Mesenchymal stem cell (in vitro differentiated cells and primary cell): ENCODE measurements around the gene MBTPS1. TPM values are rescaled to one million over a fixed set of nuclear protein-coding genes. Genes with fewer than 3 reads are reported as not detected.
A peak's percentile ranks its signal among the peaks of the same experiment; 100 is the strongest.

ENCODE experiments used
- DNase-seq: peaks from one replicate; pipeline ENCODE4 v3.0.0-alpha.2; 2013
- H2AFZ ChIP-seq: one replicate; pipeline ENCODE4 v1.6.1; 2013; ENCODE audit warnings: low read depth, mild to moderate bottlenecking, control low read depth, inconsistent platforms, low read length, moderate library complexity
- H2AK5ac ChIP-seq: 2 replicates; pipeline ENCODE4 v1.6.1; 2013; ENCODE audit warnings: low read length, moderate library complexity, mild to moderate bottlenecking, inconsistent platforms; ENCODE audit not compliant: severe bottlenecking
- H2BK120ac ChIP-seq: one replicate; pipeline ENCODE4 v1.6.1; 2013; ENCODE audit warnings: low read depth, mild to moderate bottlenecking, inconsistent platforms, low read length, moderate library complexity
- H2BK12ac ChIP-seq, 2 experiments: one replicate each; pipeline ENCODE4 v1.6.1; 2013; ENCODE audit warnings: inconsistent platforms in 2 of 2, low read length in 2 of 2, mild to moderate bottlenecking in 2 of 2, moderate library complexity in 2 of 2, control low read depth in 1 of 2
- H2BK15ac ChIP-seq: one replicate; pipeline ENCODE4 v1.6.1; 2013; ENCODE audit warnings: mild to moderate bottlenecking, low read depth, inconsistent platforms; ENCODE audit not compliant: poor library complexity, severe bottlenecking
- H2BK5ac ChIP-seq: 2 replicates; pipeline ENCODE4 v1.6.1; 2013; ENCODE audit warnings: low read depth, mild to moderate bottlenecking, low read length, control low read depth, inconsistent platforms; ENCODE audit not compliant: poor library complexity, severe bottlenecking
- H3K14ac ChIP-seq, 2 experiments: one replicate each; pipeline ENCODE4 v1.6.1; 2013; ENCODE audit warnings: inconsistent platforms in 2 of 2, low read length in 2 of 2, control low read depth in 1 of 2, mild to moderate bottlenecking in 1 of 2, moderate library complexity in 1 of 2
- H3K18ac ChIP-seq, 2 experiments: one replicate each; pipeline ENCODE4 v1.6.1; 2013; ENCODE audit warnings: inconsistent platforms in 2 of 2, low read length in 2 of 2, control low read depth in 1 of 2, low read depth in 1 of 2, mild to moderate bottlenecking in 1 of 2
- H3K23ac ChIP-seq, 2 experiments: one replicate each; pipeline ENCODE4 v1.6.1; 2013; ENCODE audit warnings: inconsistent platforms in 2 of 2, low read length in 2 of 2, mild to moderate bottlenecking in 2 of 2, moderate library complexity in 2 of 2, control low read depth in 1 of 2
- H3K27ac ChIP-seq: 2 replicates; pipeline ENCODE4 v1.5.1; 2013; ENCODE audit warnings: mild to moderate bottlenecking, moderate library complexity, low read length, control low read depth, inconsistent platforms; ENCODE audit not compliant: poor library complexity, severe bottlenecking
- H3K27me3 ChIP-seq, 2 experiments: 2 replicates each; pipeline versions ENCODE4 v1.6.1 to v1.7.0; 2013; ENCODE audit warnings: low read length in 2 of 2, mild to moderate bottlenecking in 2 of 2, moderate library complexity in 2 of 2, control low read depth in 1 of 2, inconsistent platforms in 1 of 2; ENCODE audit not compliant: control insufficient read depth in 1 of 2, insufficient read depth in 1 of 2
- H3K36me3 ChIP-seq, 2 experiments: 2 replicates each; pipeline versions ENCODE4 v1.6.1 to v1.7.0; 2013; ENCODE audit warnings: low read length in 2 of 2, control low read depth in 1 of 2, inconsistent platforms in 1 of 2, low read depth in 1 of 2, mild to moderate bottlenecking in 1 of 2; ENCODE audit not compliant: insufficient read depth in 2 of 2, control insufficient read depth in 1 of 2
- H3K4ac ChIP-seq, 2 experiments: one replicate each; pipeline ENCODE4 v1.6.1; 2013; ENCODE audit warnings: inconsistent platforms in 2 of 2, low read length in 2 of 2, mild to moderate bottlenecking in 2 of 2, moderate library complexity in 2 of 2, control low read depth in 1 of 2, low read depth in 1 of 2
- H3K4me1 ChIP-seq: 2 replicates; pipeline ENCODE4 v1.6.1; 2013; ENCODE audit warnings: low read depth, low read length, control low read depth; ENCODE audit not compliant: control insufficient read depth, insufficient read depth
- H3K4me2 ChIP-seq: 2 replicates; pipeline ENCODE4 v1.6.1; 2013; ENCODE audit warnings: low read length, mild to moderate bottlenecking, inconsistent platforms; ENCODE audit not compliant: poor library complexity, severe bottlenecking
- H3K4me3 ChIP-seq, 2 experiments: 2 replicates each; pipeline versions ENCODE4 v1.5.1 to v1.7.0; 2013; ENCODE audit warnings: low read length in 2 of 2, mild to moderate bottlenecking in 2 of 2, control low read depth in 1 of 2, low read depth in 1 of 2; ENCODE audit not compliant: insufficient read depth in 1 of 2
- H3K79me1 ChIP-seq: replicated peaks from 2 replicates; pipeline ENCODE4 v1.6.1; 2013; ENCODE audit warnings: mild to moderate bottlenecking, control low read depth, low read length, inconsistent platforms; ENCODE audit not compliant: poor library complexity, severe bottlenecking
- H3K9ac ChIP-seq: 2 replicates; pipeline ENCODE4 v1.7.0; 2013; ENCODE audit warnings: mild to moderate bottlenecking, low read length, moderate library complexity
- H3K9me3 ChIP-seq: 2 replicates; pipeline ENCODE4 v1.7.0; 2013; ENCODE audit warnings: mild to moderate bottlenecking, low read length; ENCODE audit not compliant: control insufficient read depth
- H4K8ac ChIP-seq: one replicate; pipeline ENCODE4 v1.6.1; 2013; ENCODE audit warnings: inconsistent platforms, mild to moderate bottlenecking, low read length, moderate library complexity
- H4K91ac ChIP-seq: one replicate; pipeline ENCODE4 v1.6.1; 2013; ENCODE audit warnings: mild to moderate bottlenecking, low read length, inconsistent platforms
- WGBS: methylation state at CpG from one replicate; pipeline ENCODE4 v1.1.7; 2013; ENCODE audit warnings: mixed read lengths; 5-methylcytosine and 5-hydroxymethylcytosine counted together
- polyA plus RNA-seq, 2 experiments: library from polyadenylated mRNA; stranded (reverse); fragments of 200-250 nt; gene quantifications; one replicate each; pipeline ENCODE4 v1.2.3, GENCODE V29; 2013

The MBTPS1 gene
- 107 TPM for polyA plus RNA-seq (2013, experiment 1 of 2)
- 109 TPM for polyA plus RNA-seq (2013, experiment 2 of 2)

DNA sequence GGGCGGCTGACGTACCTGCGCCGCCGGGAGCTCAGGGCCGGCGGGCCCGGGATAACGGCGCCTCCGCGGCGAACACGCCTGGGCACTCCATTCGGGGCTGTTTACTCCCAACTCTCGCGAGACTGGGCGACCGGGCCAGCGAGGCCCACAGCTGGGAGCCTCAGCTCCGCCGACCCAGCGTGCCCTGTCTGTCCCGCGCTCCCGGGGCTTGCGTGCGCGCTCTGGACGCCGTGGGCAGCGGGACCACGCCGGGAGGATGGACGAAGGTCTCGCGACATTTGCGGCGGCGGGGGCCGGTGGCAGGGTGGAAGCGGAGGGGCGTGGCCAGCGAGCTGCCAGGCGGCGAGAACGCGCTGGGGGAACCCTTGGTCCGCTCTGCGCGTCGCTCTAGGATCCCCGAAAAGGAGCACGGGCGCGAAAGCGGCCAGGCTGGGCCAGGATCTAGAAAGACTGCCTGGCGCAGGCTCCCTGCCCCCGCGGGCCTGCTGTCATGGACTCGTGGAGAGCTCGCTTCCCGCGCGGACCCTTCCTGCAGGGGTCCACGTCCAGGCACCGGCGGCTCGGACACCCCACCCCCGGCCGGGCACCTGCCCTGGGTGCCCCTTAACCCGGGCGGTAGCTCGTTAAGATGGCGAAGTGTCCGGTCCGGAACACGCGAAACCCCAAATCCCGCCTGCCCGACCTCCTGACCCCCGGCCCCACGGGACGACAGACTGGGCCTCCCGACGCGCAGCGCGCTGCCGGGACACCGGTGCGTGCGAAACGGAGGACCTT lies at the start of gene MBTPS1:
TSS of gene MBTPS1 (minus strand) at position 223 of the 774 bp plus-strand sequence. CDS start 15,159 bp downstream, outside the sequence.
- Histone ChIP-seq H3K14ac (peak within 1 kb of the TSS in 1 of 2 experiments; percentile 93), H3K4ac (peak within 1 kb of the TSS; percentile 66 to 89), H2BK15ac (peak within 1 kb of the TSS; percentile 82), H3K18ac (peak within 1 kb of the TSS; percentile 96 to 99), H3K9me3 (no peaks in the 10 kb centered on the region), H3K4me2 (peak within 1 kb of the TSS; percentile 87), H2BK5ac (peak within 1 kb of the TSS; percentile 79), H4K91ac (peak within 1 kb of the TSS; percentile 87), H3K4me1 (peaks cover 8% of the 10 kb centered on the region), H3K27me3 (no peaks in the 10 kb centered on the region), H2AFZ (peak within 1 kb of the TSS; percentile 55), H3K4me3 (peak within 1 kb of the TSS; percentile 92 to 97), H3K9ac (peak within 1 kb of the TSS; percentile 99), H3K27ac (peak within 1 kb of the TSS; percentile 79), H2BK12ac (no peak within 1 kb of the TSS), H2AK5ac (no peak within 1 kb of the TSS), H3K36me3 (peaks cover 10% of the 10 kb centered on the region in 2 experiments), H2BK120ac (peak within 1 kb of the TSS; percentile 91), H4K8ac (peak within 1 kb of the TSS; percentile 89), H3K79me1 (peaks cover 4% of the 10 kb centered on the region), H3K23ac (peak within 1 kb of the TSS in 1 of 2 experiments; percentile 34)
- DNase-seq = peak; percentile 98
- under 1% methylated on average over 94 of the region's 94 CpGs for WGBS

GRCh38 chr16:84165746-84166145 lies 49.0 kb upstream of the MBTPS1 start:
- no peak overlapping the region for H2BK15ac ChIP-seq
- H3K4me1 ChIP-seq = peaks cover 4% of the 10 kb centered on the region
- no peak overlapping the region for H2BK5ac ChIP-seq
- WGBS = 92% methylated on average over 6 of the region's 7 CpGs
- H2AFZ ChIP-seq = no peak overlapping the region
- H4K91ac ChIP-seq = no peak overlapping the region
- no peak overlapping the region for H3K23ac ChIP-seq
- H4K8ac ChIP-seq = no peak overlapping the region
- H3K4me3 ChIP-seq = no peak overlapping the region
- no peak overlapping the region for H2AK5ac ChIP-seq
- H3K9ac ChIP-seq = no peak overlapping the region
- H3K9me3 ChIP-seq = no peaks in the 10 kb centered on the region
- DNase-seq = no peak
- no peaks in the 10 kb centered on the region for H3K36me3 ChIP-seq
- no peak overlapping the region for H2BK120ac ChIP-seq
- no peaks in the 10 kb centered on the region for H3K79me1 ChIP-seq
- no peak overlapping the region for H3K27ac ChIP-seq
- H3K18ac ChIP-seq = no peak overlapping the region
- no peak overlapping the region for H3K4ac ChIP-seq
- H3K27me3 ChIP-seq = peaks cover 42 to 70% of the 10 kb centered on the region in 2 experiments
- H3K4me2 ChIP-seq = no peak overlapping the region
- H2BK12ac ChIP-seq = no peak overlapping the region
- H3K14ac ChIP-seq = no peak overlapping the region

DNA sequence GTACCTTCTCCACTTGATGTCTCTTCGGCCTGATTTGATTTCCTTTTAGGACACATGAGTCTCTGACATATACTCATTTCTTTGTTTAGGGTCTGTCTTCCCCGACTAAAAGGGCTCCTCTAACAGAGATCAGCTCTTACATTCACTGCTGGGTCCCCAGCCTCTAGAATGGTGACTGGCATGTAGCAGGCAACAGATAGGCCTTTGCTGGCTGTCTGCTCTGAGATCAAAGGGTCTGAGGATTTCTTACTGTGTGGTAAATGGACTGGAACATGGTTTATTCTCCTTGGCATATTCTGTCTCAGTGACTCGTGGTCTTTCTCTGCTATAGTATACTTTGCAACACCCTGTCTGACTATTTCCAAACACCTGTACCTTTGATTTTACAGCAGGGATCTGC lies 45.1 kb upstream of the MBTPS1 start:
- no peaks in the 10 kb centered on the region for H3K79me1 ChIP-seq
- H3K9ac ChIP-seq = no peak overlapping the region
- H3K36me3 ChIP-seq = no peaks in the 10 kb centered on the region
- H2BK15ac ChIP-seq = no peak overlapping the region
- no peak overlapping the region for H3K27ac ChIP-seq
- no peak overlapping the region for H3K4me3 ChIP-seq
- H4K8ac ChIP-seq = no peak overlapping the region
- no peak for DNase-seq
- H3K14ac ChIP-seq = no peak overlapping the region
- no peak overlapping the region for H2BK120ac ChIP-seq
- H4K91ac ChIP-seq = no peak overlapping the region
- no peak overlapping the region for H3K23ac ChIP-seq
- no peak overlapping the region for H3K18ac ChIP-seq
- 76% methylated on average over 3 of the region's 3 CpGs for WGBS
- H3K9me3 ChIP-seq = no peaks in the 10 kb centered on the region
- H3K4ac ChIP-seq = no peak overlapping the region
- H3K4me2 ChIP-seq = no peak overlapping the region
- H2AFZ ChIP-seq = no peak overlapping the region
- no peak overlapping the region for H2BK12ac ChIP-seq
- no peak overlapping the region for H2BK5ac ChIP-seq
- H3K27me3 ChIP-seq = peaks cover 44 to 77% of the 10 kb centered on the region in 2 experiments
- H3K4me1 ChIP-seq = peaks cover 4% of the 10 kb centered on the region
- no peak overlapping the region for H2AK5ac ChIP-seq

- no peaks in the 10 kb centered on the region for H3K79me1 ChIP-seq
- no peak overlapping the region for H3K9ac ChIP-seq
- no peak overlapping the region for H2BK12ac ChIP-seq
- no peak overlapping the region for H3K4ac ChIP-seq
- H3K36me3 ChIP-seq = no peaks in the 10 kb centered on the region
- H3K4me1 ChIP-seq = peaks cover 6% of the 10 kb centered on the region
- H3K4me2 ChIP-seq = no peak overlapping the region
- H3K27me3 ChIP-seq = peaks cover 36 to 74% of the 10 kb centered on the region in 2 experiments
- no peak overlapping the region for H2BK5ac ChIP-seq
- no peak overlapping the region for H4K8ac ChIP-seq
- H2AFZ ChIP-seq = no peak overlapping the region
- no peak for DNase-seq
- no peak overlapping the region for H2BK120ac ChIP-seq
- H3K4me3 ChIP-seq = no peak overlapping the region
- H4K91ac ChIP-seq = no peak overlapping the region
- no peak overlapping the region for H2BK15ac ChIP-seq
- H2AK5ac ChIP-seq = no peak overlapping the region
- no peak overlapping the region for H3K23ac ChIP-seq
- H3K18ac ChIP-seq = no peak overlapping the region
- H3K14ac ChIP-seq = no peak overlapping the region
- WGBS = 83% methylated on average over 10 of the region's 10 CpGs
- H3K27ac ChIP-seq = no peak overlapping the region
- H3K9me3 ChIP-seq = no peaks in the 10 kb centered on the region
These were observed 44.3 kb upstream of the MBTPS1 start for GRCh38 chr16:84161037-84161436.
